CD4-positive, alpha-beta T cell treated with Interferon gamma for 1 hour (primary cell): ENCODE data around the gene PDE6C.
A peak's percentile ranks its signal among the peaks of the same experiment; 100 is the strongest.

ENCODE experiments used
- DNase-seq: peaks from one replicate; pipeline ENCODE4 v3.0.0-alpha.2; 2020

PDE6C gene

DNA sequence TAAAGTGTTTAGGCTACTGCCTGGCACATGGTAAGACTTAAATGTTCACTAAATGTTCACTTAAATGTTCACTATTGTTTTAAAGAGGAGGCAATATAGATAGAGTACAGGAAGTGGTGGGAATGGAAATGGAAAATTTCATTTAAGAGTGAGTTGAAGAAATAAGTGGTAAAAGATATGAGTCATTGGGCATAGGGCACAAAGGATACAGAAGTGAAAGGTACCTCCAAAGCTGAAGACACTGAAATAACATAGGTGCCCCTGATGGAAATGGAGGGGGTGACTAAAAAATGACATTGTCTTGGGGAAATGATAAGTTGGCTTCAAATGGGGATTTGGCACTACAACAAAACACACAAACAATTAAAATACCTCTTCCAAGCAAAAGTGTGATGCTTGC, 95.3 kb downstream of the PDE6C start:
- DNase-seq = no peak

DNA sequence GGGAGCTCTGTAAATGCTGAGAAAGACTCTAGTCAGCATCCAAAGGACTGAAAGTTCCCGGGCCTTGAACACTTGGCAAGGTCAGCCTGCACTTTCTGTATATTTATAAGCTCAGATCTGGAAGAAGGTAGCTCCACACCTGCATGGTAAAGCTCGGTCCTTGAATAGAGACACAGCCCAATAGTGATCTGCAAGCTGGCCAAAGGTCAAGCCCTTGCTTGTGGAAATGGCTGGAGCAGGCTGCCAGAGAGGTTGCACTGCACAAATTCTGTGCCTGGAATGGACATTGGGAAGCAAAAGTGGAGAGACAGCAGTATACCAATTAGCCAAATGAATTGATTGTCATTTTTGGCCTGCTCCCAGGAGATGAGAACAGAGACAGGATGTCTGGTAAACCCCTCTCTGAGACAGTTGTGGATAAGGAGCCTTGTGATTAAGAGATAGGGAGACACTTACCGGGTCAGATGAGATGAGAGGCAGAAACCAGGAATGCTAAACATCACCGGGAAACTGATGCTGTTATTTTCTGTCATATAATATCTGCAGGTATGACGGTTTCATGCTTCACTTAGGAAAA, 98.1 kb downstream of the PDE6C start:
- DNase-seq = no peak

GRCh38 chr10:93711891-93712290, 99.6 kb downstream of the PDE6C start:
- DNase-seq = no peak

DNA sequence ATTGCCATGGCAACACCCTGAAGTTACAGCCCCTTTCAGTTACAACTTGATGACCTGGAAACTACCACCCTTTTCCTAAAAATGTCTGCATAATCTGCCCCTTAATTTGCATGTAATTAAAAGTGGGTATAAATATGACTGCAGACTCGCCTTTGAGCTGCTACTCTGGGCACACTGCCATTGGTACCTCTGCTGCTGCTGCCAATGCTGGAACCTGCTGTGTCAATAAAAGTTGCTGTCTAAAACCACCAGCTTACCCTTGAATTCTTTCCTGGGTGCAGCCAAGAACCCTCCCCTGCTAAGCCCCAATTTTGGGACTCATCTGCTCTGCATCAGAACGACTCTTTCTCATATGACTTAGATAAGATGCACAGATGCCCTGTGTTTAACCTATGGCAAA, 100.3 kb downstream of the PDE6C start:
- DNase-seq = no peak

DNA sequence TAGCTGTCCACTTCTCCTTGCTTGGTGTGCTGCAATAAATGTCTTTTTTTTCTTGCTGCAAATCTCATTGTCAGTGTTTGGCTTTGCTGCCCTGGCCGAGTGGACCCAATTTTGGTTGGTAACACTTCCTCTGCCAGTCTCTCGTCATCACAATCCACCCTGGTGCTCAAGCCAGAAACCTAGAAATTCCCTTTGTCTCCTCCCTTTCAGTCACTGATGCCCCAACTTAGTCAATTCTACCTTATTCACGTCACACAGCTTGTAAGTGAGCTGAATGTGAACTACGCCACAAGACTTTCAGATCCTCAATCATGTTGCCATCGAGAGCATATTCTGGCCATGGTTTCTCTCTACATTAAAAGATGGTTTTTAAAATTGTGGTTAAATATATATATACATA, 103.0 kb downstream of the PDE6C start:
- peak; percentile 8 for DNase-seq
